K562 (cell line): ENCODE data around the gene ANXA1. TPM values are rescaled to one million over a fixed set of nuclear protein-coding genes. Genes with fewer than 3 reads are reported as not detected.

Experiments
- MGA ChIP-seq: fragments of 450-650 bp; IDR thresholded peaks from 2 replicates; pipeline ENCODE4 v1.6.1; 2016; ENCODE audit warnings: mild to moderate bottlenecking, moderate library complexity
- polyA plus RNA-seq, 8 experiments: library from polyadenylated mRNA; depleted of rRNA in 4 of 8; stranded (reverse) in 5 of 8; unstranded in 3 of 8; fragments of >200 nt; fragmentation: Nextera tagmentation in 2 of 8; fragmentation: Illumina TruSeq in 1 of 8; extraction: Ambion mirVana in 2 of 8; extraction: Trizol in 1 of 8; gene quantifications; 2 replicates each; pipeline versions ENCODE4 v1.2.1 to v1.2.3, GENCODE V29; 2011 to 2014; ENCODE audit warnings: inconsistent platforms in 1 of 8, missing spikeins in 1 of 8
- total RNA-seq, 7 experiments: library from RNA; depleted of rRNA in 6 of 7; stranded (reverse); fragments of >200 nt in 6 of 7; fragmentation: Illumina TruSeq in 2 of 7; extraction: Trizol in 2 of 7; gene quantifications; 2 replicates each; pipeline versions ENCODE4 v1.2.1 to v1.2.3, GENCODE V29; 2011 to 2021; ENCODE audit warnings: low replicate concordance in 1 of 7
- TF ChIP-seq, protein P1 (sequence below), 2 experiments: fragments of 450-650 bp; IDR thresholded peaks; 2 replicates each; pipeline ENCODE4 v1.6.1; 2018; ENCODE audit warnings: mild to moderate bottlenecking in 2 of 2, low read depth in 1 of 2; ENCODE audit not compliant: partially characterized antibody in 2 of 2

The ANXA1 gene
- total and polyA plus RNA-seq, 9 of the 15 experiments (the other 6 are each of a cell fraction or from before 2014, with no cell fraction given), result 406 to 1,298 (median 620) TPM

- peak; percentile 13; the same call in 1 of the 2 replicates for TF ChIP-seq MGA
- TF ChIP-seq, protein P1, sequence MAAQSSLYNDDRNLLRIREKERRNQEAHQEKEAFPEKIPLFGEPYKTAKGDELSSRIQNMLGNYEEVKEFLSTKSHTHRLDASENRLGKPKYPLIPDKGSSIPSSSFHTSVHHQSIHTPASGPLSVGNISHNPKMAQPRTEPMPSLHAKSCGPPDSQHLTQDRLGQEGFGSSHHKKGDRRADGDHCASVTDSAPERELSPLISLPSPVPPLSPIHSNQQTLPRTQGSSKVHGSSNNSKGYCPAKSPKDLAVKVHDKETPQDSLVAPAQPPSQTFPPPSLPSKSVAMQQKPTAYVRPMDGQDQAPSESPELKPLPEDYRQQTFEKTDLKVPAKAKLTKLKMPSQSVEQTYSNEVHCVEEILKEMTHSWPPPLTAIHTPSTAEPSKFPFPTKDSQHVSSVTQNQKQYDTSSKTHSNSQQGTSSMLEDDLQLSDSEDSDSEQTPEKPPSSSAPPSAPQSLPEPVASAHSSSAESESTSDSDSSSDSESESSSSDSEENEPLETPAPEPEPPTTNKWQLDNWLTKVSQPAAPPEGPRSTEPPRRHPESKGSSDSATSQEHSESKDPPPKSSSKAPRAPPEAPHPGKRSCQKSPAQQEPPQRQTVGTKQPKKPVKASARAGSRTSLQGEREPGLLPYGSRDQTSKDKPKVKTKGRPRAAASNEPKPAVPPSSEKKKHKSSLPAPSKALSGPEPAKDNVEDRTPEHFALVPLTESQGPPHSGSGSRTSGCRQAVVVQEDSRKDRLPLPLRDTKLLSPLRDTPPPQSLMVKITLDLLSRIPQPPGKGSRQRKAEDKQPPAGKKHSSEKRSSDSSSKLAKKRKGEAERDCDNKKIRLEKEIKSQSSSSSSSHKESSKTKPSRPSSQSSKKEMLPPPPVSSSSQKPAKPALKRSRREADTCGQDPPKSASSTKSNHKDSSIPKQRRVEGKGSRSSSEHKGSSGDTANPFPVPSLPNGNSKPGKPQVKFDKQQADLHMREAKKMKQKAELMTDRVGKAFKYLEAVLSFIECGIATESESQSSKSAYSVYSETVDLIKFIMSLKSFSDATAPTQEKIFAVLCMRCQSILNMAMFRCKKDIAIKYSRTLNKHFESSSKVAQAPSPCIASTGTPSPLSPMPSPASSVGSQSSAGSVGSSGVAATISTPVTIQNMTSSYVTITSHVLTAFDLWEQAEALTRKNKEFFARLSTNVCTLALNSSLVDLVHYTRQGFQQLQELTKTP (IDR thresholded peaks at IDR 0.05; ENCODE audit: low read depth in 1 of 2, partially characterized antibody in 2 of 2), result peak in 1 of 2 experiments; percentile 44
These were observed 19.5 kb upstream of the ANXA1 start (continued) for GRCh38 chr9:73132034-73132776.
